GM21515 (cell line): ENCODE measurements around the gene NCOA7.
"Not testable (repeated sequence)": the region's sequence is repeated elsewhere in the genome, so short reads cannot be mapped to it uniquely, and the experiment has no call there.

Experiments
- ATAC-seq: cut with Tn5 transposase; IDR thresholded peaks from one replicate; pipeline ENCODE4 v1.9.1; 2021; ENCODE audit not compliant: unreplicated experiment

NCOA7 gene

DNA sequence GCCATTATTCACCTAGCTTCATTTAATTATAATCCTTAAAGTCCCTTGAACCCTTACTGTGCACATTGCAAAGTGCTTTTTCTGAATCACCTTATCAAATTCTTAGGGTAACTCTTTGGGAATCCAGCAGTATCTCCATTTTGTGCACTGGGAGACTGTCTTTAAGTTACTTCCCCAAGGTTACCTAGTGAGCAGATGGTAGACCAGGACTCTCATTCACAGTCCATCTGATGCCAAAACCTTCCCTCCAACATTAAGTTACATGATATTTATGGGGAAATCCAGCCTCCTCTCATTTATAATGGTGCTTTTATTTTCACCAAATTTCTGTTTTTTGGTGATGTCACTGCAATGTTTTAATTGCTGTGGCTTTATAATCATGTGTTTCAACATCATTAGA lies 75.7 kb downstream of the NCOA7 start:
- ATAC-seq: no peak

DNA sequence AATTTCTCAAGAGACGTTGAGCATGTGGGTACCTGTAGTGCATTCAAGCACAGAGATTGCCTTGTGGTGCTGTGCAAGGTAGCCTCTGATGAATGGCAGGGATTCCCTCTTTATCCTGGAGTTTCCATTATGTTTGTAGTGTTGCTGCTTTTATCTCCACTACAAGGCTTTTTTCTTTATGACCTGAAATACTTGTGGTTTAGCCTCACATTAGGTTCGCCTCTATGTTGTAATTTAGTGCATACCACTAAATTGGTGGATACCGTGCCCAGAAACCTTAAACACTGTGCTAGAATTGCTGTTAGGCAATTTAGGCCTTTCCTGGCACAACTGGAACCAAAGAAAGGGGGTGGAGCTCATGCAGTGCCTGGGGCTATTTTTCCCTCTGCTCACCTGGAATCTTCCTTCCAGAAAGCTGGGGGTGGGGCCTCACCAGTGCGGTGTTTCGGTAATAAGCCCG lies 76.8 kb downstream of the NCOA7 start:
- no peak for ATAC-seq

DNA sequence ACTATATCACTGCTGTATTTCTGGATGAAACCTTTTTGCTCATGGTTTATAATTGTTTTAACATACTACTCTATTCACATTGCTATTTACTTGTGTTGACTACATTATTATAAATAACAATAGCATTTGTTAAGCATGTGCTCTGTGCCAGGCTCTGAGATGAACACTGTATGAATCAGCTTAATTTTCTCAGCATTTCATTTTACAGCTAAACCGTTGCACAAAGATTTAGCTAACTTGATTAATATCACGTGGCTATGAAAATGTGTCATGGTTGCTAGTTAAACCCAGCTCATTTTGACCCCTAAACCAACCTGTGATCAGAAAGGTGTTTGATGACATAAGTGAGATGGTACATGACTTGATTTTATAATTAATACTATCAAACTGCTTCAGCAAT lies 77.5 kb downstream of the NCOA7 start:
- ATAC-seq: no peak

DNA sequence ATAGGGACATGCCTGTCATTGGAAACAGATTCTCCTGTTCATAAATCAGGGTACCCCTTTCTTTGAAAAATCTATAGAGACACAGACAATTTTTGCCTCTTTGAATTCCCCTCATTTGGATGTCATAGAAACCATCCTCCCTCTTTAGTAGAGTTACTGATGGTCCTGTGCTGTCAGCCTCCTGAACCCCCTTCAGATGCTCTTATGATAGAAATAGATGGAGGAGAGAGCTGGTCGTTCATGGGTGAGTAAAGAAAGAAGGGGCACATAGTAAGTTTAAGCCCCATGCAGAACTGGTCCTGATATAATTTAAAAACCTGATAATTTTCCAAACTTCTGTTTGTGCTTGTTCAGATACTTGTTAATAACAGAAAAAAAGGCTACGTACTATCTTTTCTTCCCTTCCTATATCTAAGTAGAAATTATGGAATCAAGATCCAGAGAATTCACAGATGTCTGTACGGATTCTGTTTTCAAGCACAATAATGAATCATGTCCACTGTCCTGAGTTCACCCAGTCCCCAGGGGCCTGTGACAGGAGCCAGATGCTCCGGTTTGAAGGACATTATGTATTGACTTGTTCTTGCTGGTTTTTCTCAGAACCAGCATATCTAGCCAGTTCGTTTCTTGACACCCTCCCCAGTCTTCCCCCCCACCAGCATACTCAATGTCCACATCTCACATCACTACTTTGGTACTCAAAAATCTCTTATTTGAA lies 78.1 kb downstream of the NCOA7 start:
- ATAC-seq: no peak

DNA sequence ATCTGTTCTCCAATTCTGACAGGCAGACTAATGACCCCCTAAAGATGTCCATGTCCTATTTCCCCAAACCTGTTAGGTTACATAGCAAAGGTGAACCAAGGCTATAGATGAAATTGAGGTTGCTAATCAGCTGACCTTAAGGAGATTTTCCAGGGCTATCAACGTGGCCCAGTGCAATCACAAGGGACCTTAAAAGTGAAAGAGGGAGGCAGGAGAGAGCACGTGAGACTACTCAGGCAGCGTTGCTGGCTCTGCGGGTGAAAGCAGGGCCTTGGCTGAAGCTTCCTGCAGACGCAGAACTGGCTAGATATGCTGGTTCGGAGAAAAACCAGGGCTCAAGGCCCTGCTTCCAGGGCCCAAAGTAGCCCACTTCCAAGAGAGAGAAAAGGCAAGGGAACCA lies 78.7 kb downstream of the NCOA7 start:
- ATAC-seq: no peak

DNA sequence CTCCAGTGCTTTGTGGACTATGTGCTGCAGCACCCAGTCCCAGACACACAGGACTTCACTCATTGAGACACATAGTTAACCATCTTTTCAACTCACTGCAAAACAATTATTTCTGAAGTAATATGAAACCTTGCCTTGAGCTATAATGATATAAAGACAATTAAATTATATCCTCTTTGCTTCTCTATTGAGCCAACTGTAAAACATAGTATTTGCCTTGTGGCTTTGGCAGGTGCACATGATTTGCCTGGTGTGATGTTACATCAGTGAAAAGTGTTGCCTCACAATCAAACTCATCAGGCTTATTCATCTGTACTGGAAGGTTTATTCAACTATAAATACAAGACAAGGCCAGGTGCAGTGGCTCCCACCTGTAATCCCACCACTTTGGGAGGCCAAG lies 80.6 kb downstream of the NCOA7 start:
- ATAC-seq: no peak

DNA sequence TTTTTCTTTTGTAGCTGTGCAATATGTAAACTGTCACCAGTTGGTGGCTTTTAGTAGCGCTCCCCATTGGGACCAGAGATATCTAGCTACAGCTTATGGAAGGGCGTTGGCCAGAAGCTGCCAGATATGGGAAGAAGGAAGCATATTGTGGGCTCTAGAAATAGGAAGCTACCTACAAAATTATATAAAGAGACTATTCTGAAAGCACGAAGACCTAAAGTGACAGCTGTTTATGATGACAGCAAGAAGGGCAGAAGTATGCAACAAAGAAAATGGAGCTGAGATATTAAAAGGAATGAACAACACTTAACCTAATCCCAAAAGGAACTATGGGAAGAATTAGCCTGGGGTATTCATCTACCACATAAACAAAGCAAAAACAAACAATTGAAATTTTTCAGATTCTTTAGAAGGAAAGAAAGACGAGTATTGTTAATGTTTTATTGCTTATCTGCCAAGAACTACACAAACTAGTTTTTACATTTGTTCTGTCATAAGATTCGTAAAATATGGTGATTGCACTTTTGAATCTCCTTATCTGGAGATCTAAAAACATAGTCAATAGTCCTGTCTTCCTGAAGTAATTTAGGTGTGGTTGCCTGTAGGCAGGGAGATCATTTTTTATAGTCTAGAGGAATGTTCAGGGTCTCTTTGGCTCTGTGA lies 81.6 kb downstream of the NCOA7 start:
- no peak for ATAC-seq

DNA sequence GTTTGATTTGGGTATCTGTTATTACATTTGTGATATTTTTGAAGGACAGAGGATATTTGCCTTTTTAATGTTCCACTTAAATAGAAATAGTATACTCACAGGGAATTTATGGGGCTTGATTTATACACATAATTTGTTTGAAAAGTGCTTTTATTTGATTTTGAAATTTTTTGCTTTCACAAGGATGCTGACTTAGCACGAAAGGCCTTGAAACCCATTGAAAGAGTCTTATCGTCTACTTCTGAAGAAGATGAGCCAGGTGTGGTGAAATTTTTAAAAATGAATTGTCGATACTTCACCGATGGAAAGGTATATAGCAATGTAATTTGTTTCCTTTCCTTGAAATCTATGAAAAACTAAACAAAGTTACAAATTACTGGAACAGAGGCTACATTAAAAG lies 91.5 kb downstream of the NCOA7 start:
- ATAC-seq: no peak

DNA sequence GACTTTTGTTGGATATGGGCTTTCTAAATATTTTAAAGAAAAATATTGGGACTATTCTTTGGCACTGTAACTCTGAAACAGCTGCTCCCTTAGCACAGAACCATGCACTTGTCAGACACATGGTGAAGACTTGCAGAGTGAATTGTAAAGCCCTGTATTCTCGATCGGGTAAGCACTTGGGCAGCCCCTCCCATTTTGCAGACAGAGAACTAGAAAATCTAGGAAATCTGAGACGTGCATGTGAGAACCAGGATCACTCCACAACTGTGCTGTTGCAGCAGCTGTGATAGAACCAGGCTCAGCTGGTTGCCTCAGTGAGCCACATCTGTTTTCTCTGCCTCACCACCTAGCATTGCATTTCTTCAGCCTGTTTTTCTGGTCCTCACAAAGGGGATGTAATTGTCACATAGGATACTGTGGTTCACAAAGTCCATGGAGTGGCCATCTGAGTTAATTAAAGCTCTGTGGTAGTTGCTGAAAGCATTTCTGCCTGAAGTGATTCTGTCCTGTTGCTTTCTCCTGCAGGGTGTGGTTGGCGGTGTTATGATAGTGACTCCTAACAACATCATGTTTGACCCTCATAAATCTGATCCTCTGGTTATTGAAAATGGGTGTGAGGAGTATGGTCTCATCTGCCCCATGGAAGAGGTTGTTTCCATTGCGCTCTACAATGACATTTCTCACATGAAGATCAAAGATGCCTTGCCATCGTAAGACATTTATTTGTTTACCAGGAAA lies 94.0 kb downstream of the NCOA7 start:
- ATAC-seq: no peak

DNA sequence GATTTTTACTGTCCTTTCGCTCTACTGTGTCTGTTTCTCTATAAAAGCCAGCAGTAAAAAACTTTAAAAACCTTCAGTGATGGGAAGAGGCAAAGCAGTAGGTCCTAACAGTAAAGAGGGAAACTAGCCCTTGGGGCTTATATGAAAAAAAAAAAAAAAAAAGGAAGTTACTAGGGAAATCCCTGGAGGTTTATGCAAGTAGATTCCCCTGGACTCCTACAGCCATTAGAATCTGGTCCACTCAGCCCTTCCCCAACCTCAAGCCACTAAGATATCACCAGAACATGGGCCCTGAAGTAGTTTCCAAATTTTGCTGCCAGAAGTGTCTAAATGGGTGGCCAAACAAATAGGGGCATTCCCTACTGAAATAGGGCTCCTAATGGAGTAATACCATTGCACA lies 95.3 kb downstream of the NCOA7 start:
- no peak for ATAC-seq

DNA sequence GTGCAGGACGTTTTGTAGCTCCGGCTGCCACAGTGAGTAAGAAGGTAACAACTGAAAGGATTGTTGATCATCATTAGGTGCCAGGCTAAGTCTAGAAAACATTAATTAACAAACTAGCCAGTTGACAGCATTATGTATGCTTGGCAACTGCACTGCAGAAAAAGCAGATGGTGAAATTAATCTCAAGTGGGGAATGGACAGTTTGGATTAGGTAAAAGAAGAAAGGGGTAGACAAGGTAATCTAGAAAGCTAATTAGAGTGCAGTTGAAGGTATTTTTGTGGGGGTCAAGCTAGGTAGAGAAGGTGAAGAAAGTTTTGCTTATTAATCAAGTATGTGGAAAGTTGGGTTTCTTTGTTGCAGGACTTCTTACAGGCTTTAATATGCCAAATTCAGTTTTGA lies 96.2 kb downstream of the NCOA7 start:
- no peak for ATAC-seq

DNA sequence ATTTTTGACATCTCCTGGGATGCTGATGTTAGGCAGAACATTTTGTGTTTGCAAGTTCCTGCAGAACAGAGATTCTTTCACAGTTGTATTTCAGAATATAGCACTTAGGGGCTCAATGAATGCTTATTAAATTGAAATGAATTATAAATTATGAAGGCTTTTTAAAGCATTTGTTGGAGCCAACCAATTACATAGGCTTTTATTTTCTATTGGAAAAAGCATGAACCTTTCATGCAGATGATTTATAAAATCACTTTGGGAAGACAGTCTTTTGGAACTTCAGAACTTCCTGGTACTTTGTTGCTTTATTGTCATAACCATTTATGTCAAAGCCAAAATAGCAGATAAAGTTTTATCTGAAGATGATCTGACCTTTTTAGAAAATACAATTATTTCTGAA lies 96.6 kb downstream of the NCOA7 start:
- no peak for ATAC-seq

DNA sequence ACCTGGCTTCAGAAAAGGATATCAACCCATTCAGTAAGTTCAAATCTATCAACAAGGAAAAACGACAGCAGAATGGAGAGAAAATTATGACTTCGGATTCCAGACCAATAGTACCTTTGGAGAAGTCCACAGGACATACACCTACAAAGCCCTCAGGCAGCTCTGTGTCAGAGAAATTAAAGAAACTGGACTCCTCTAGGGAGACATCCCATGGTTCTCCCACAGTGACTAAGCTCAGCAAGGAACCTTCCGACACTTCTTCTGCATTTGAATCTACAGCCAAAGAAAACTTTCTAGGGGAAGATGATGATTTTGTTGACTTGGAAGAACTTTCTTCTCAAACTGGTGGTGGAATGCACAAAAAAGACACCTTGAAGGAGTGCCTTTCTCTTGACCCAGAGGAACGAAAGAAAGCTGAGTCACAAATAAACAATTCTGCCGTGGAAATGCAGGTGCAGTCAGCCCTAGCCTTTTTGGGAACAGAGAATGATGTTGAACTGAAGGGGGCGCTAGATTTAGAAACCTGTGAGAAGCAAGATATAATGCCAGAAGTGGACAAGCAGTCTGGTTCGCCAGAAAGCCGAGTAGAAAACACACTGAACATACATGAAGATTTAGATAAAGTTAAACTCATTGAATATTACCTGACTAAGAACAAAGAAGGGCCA lies 98.4 kb downstream of the NCOA7 start:
- ATAC-seq: no peak

DNA sequence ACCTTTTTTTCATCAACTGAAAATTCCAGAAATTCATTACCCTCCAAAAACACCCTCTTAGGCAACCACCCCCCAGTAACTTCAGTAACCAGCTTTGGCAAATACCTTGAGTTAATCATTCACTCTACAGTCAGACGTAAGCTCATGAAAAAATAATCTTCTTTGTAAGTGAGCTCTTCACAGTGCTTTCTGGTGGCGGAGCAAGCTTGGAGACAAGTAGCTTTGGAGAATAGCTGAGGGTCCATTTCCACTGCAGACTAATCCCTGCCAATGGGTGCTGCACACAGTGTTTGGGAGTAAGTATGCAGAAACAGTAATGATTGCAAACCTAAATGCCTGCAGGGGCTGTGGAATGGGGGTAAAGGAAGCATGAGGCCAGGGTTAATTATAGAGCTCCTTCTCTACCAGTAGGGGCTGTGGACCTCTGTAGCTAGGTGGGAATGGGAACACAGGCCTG lies 109.0 kb downstream of the NCOA7 start:
- ATAC-seq: no peak

DNA sequence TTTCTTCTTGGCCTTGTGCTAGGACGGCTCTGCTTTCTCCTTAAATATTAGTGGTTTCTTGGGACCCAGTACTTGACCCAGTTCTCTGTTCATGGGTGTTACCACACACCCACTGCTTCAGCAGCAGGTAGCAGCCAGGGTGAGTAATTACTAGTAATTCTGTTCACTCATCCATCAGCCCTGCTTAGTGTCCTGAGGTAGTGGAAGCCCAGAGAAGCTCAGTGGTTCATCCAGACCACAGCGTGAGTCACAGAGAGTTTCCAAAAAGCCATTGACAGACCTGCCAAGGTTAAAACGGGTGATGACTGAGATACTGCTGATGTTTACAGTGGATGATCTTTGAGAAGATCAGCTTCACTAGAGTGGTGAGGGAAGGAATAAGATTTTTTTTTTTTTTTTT lies 114.1 kb downstream of the NCOA7 start:
- ATAC-seq: peak; percentile 80

DNA sequence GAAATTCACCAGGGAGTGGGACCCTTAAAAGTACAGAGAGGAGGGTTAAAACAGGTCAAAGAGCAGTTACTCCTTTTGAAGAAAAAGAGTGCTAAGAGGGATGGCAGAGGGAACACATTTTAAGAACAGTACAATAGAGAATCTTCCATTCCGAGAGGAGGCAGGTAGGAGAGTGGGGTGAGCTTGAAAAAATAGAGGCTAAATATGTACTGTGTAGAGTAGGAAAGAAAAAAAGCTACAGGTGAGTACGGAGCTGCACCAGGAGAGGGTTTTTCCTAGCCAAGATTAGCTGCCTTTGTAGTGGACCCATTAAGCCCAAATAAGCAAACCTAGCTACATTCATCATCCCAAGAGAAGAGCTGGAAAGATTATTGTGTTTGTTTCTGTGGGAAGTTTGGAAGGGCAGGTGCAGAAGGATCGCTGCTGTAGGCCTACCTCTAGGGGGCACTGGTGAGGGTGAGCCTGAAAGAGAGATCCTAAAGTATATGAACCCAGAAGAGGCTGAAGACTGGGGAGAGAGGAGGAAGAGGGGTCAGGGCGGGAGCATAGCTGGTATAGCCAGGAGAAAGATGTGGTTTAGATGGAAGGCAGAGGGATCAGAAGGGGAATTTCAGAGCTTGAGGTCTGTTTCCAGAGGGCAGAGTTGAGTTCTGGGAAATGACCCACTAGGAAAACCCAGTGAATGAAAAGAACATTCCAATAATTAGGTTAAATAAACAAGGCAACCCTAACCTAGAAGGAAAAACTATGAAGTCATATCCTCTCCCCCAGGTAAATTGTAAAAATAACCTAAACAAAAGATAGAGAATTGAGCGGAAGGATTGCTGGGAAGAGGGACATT lies 115.6 kb downstream of the NCOA7 start:
- peak; percentile 31 for ATAC-seq

DNA sequence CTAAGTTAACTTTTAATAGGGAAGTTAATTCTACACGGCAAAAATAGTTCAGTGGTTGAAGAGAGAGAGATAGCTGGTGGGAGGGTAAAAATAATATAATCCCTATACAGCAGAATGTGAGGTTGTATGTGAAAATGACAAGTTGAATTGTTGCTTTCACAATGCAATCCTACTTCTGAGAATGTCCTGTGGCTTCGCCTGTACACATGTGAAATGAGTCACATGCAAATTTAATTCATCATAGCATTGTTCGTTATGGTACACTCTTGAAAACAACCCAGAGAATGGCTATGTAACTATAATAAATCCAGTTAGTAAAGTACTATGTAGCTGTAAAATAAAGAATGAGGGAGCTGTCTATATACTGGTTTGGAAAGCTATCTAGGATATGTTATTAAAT lies 119.8 kb downstream of the NCOA7 start:
- ATAC-seq: peak; percentile 99

DNA sequence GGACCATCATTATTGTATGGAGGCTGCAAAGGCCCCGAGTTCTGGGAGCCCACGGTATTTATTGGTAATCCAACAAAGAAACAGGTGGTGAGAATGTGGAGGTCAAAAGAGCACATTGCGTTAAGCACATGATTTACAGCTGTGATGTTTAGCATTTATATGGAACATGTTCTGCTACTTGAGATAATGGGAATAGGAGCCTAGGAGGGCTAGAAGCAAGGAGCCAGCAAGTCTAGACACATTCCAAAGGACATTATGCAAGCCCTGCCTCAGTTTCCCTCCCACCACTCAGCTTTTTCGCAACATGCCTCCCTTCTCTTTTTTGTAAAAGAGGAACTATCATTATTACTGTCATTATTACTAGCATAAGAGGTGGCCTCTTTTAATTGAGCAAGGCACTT lies 120.3 kb downstream of the NCOA7 start:
- not testable (repeated sequence) for ATAC-seq

DNA sequence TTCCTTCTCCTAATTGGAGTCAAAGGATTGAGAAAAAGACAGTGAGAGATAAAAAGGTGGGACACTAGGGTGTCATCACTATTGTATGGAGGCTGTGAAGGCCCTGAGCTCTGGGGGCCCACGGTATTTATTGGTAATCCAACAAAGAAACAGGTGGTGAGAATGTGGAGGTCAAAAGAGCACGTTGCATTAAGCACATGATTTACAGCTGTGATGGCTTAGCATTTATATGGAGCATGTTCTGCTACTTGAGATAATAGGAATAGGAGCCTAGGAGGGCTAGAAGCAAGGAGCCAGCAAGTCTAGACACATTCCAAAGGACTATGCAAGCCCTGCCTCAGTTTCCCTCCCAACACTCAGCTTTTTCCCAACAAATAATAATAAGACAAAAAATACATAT lies 121.7 kb downstream of the NCOA7 start:
- ATAC-seq: not testable (repeated sequence)

DNA sequence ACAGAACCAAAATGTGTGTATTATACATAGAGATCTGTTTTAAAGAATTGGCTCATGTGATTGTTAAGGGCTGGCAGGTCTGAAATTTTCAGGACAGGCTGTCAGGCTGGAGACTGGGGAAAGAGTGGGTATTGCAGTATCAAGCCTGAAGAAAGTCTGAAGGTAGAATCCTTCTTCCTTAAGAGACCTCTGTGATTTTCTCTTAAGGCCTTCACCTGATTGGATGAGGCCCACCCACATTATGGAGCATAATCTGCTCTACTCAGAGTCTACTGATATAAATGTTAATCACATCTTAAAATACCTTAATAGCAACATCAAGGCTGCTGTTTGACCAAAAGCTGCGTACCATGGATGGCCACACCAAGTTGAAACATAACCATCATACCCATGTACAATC lies 122.4 kb downstream of the NCOA7 start:
- ATAC-seq: no peak
